SK-N-SH (cell line): Measurements from ENCODE around the gene ANKRD39. TPM values are rescaled to one million over a fixed set of nuclear protein-coding genes. Genes with fewer than 3 reads are reported as not detected.

Experiments
- CTCF ChIA-PET: fragments of 300-600, 350-600 bp; formaldehyde crosslinking; extraction: SDS; loops from one replicate; lab custom pipeline; 2021; lab: Yijun Ruan, JAX
- POLR2A ChIA-PET: fragments of 350-600 bp; sonication (Branson Sonifier 250); formaldehyde crosslinking; extraction: SDS; loops from one replicate; lab custom pipeline; 2020; ENCODE audit warnings: antibody characterized with exemption, inconsistent platforms; lab: Yijun Ruan, JAX
- DNase-seq: peaks from one replicate; pipeline ENCODE4 v3.0.0; 2012
- H2AFZ ChIP-seq: fragments of 200-600 bp; sonication (generic); 2 replicates; pipeline ENCODE4 v1.8.1; 2016; ENCODE audit warnings: antibody characterized with exemption, mild to moderate bottlenecking, low read depth
- H3F3A ChIP-seq: fragments of 200-600 bp; sonication (generic); replicated peaks from 2 replicates; pipeline ENCODE3; 2016; ENCODE audit warnings: antibody characterized with exemption, mild to moderate bottlenecking; ENCODE audit not compliant: insufficient read depth
- H3K27ac ChIP-seq, 2 experiments: fragments of 200-500 bp in 1 of 2; fragments of 200-600 bp in 1 of 2; sonication (Bioruptor generic) in 1 of 2; sonication (generic), shearing (Covaris generic) in 1 of 2; 2 replicates each; pipeline versions ENCODE4 v1.5.1 to v1.6.1; 2014 to 2016; ENCODE audit warnings: low read depth in 2 of 2, inconsistent platforms in 1 of 2, low read length in 1 of 2, mild to moderate bottlenecking in 1 of 2, mixed read lengths in 1 of 2
- H3K27me3 ChIP-seq: fragments of 200-600 bp; sonication (generic), shearing (Covaris generic); 2 replicates; pipeline ENCODE4 v1.6.1; 2016; ENCODE audit warnings: mixed run types; ENCODE audit not compliant: insufficient read depth
- H3K36me3 ChIP-seq, 2 experiments: fragments of 200-500 bp in 1 of 2; fragments of 200-600 bp in 1 of 2; sonication (Bioruptor generic) in 1 of 2; sonication (generic) in 1 of 2; replicated peaks in 1 of 2; 2 replicates each; pipeline versions ENCODE3 to v1.5.1; 2014 to 2016; ENCODE audit warnings: low read length in 1 of 2, mild to moderate bottlenecking in 1 of 2; ENCODE audit not compliant: insufficient read depth in 2 of 2, control insufficient read depth in 1 of 2
- H3K4me1 ChIP-seq, 2 experiments: fragments of 200-500 bp in 1 of 2; fragments of 200-600 bp in 1 of 2; sonication (Bioruptor generic) in 1 of 2; sonication (generic), shearing (Covaris generic) in 1 of 2; 2 replicates each; pipeline versions ENCODE4 v1.5.1 to v1.6.1; 2014 to 2016; ENCODE audit warnings: low read depth in 1 of 2, low read length in 1 of 2, mixed run types in 1 of 2; ENCODE audit not compliant: insufficient read depth in 2 of 2, control insufficient read depth in 1 of 2
- H3K4me2 ChIP-seq: fragments of 200-600 bp; sonication (generic), shearing (Covaris generic); 2 replicates; pipeline ENCODE4 v1.6.1; 2017; ENCODE audit warnings: mixed run types
- H3K4me3 ChIP-seq, 2 experiments: fragments of 200-500 bp in 1 of 2; fragments of 200-600 bp in 1 of 2; sonication (Bioruptor generic) in 1 of 2; sonication (generic), shearing (Covaris generic) in 1 of 2; 2 replicates each; pipeline versions ENCODE4 v1.5.1 to v1.8.1; 2014 to 2016; ENCODE audit warnings: low read depth in 2 of 2, inconsistent platforms in 1 of 2, low read length in 1 of 2, mild to moderate bottlenecking in 1 of 2, mixed read lengths in 1 of 2, moderate library complexity in 1 of 2
- H3K79me2 ChIP-seq: fragments of 200-600 bp; sonication (generic); 2 replicates; pipeline ENCODE4 v1.8.1; 2017; ENCODE audit warnings: mild to moderate bottlenecking; ENCODE audit not compliant: insufficient read depth
- H3K9ac ChIP-seq: fragments of 200-600 bp; sonication (generic); 2 replicates; pipeline ENCODE4 v1.6.1; 2017; ENCODE audit warnings: mixed run types
- H3K9me2 ChIP-seq: fragments of 200-600 bp; sonication (generic); 2 replicates; pipeline ENCODE4 v1.6.1; 2017; ENCODE audit warnings: mixed run types
- H3K9me3 ChIP-seq: fragments of 200-600 bp; sonication (generic); 2 replicates; pipeline ENCODE4 v1.6.1; 2017; ENCODE audit warnings: mixed run types, mild to moderate bottlenecking, moderate library complexity
- H4K20me1 ChIP-seq: fragments of 200-600 bp; sonication (generic); 2 replicates; pipeline ENCODE4 v1.6.1; 2017; ENCODE audit warnings: mild to moderate bottlenecking, mixed run types; ENCODE audit not compliant: insufficient read depth
- CTCF ChIP-seq: fragments of 200-600 bp; sonication (generic); IDR thresholded peaks from 2 replicates; pipeline ENCODE4 v1.6.1; 2017; ENCODE audit warnings: antibody characterized with exemption, mild to moderate bottlenecking, moderate library complexity
- EZH2phosphoT487 ChIP-seq: fragments of 200-600 bp; sonication (generic); IDR thresholded peaks from 2 replicates; pipeline ENCODE4 v1.6.1; 2017; ENCODE audit warnings: low read depth, mixed run types, mild to moderate bottlenecking, antibody characterized with exemption, moderate library complexity, borderline replicate concordance
- FOSL2 ChIP-seq: IDR thresholded peaks from 2 replicates; pipeline ENCODE4 v1.4.0; 2012; ENCODE audit warnings: low read depth, mild to moderate bottlenecking, moderate library complexity, borderline replicate concordance
- FOXJ3 ChIP-seq: sonication (generic); formaldehyde crosslinking; IDR thresholded peaks from 2 replicates; pipeline ENCODE4 v1.5.1; 2020; ENCODE audit warnings: mild to moderate bottlenecking, missing genetic modification reagents
- FOXM1 ChIP-seq: IDR thresholded peaks from 2 replicates; pipeline ENCODE4 v1.4.0; 2012; ENCODE audit warnings: low read depth, mild to moderate bottlenecking
- GATA2 ChIP-seq: sonication (generic); formaldehyde crosslinking; IDR thresholded peaks from 2 replicates; pipeline ENCODE4 v1.5.0; 2020; ENCODE audit warnings: mild to moderate bottlenecking, missing genetic modification reagents
- IRF3 ChIP-seq: fragments of 150-350 bp; IDR thresholded peaks from 2 replicates; pipeline ENCODE4 v1.6.1; 2016; ENCODE audit warnings: mild to moderate bottlenecking, low read depth, low read length
- NRF1 ChIP-seq: IDR thresholded peaks from 2 replicates; pipeline ENCODE4 v1.6.1; 2012; ENCODE audit warnings: low read depth, mild to moderate bottlenecking, low read length
- PBX3 ChIP-seq: IDR thresholded peaks from 2 replicates; pipeline ENCODE4; 2012
- POLR2AphosphoS5 ChIP-seq: IDR thresholded peaks from 2 replicates; pipeline ENCODE4 v1.6.1; 2012; ENCODE audit warnings: low read depth, low read length
- RCOR1 ChIP-seq: fragments of 150-350 bp; IDR thresholded peaks from 2 replicates; pipeline ENCODE4 v1.6.1; 2017; ENCODE audit warnings: antibody characterized with exemption, low read length
- RXRA ChIP-seq: IDR thresholded peaks from 2 replicates; pipeline ENCODE4 v1.4.0; 2012; ENCODE audit warnings: low read depth, mild to moderate bottlenecking, borderline replicate concordance
- TEAD4 ChIP-seq: IDR thresholded peaks from 2 replicates; pipeline ENCODE4 v1.4.0; 2012; ENCODE audit warnings: mild to moderate bottlenecking, borderline replicate concordance; ENCODE audit not compliant: insufficient read depth
- USF2 ChIP-seq: fragments of 150-350 bp; IDR thresholded peaks from 2 replicates; pipeline ENCODE4 v1.6.1; 2017; ENCODE audit warnings: antibody characterized with exemption, low read length, low read depth, borderline replicate concordance
- WGBS: methylation state at CpG from one replicate; pipeline ENCODE4 v1.1.6; 2017; ENCODE audit warnings: low lambda C conversion rate; 5-methylcytosine and 5-hydroxymethylcytosine counted together
- polyA plus RNA-seq, 3 experiments: library from polyadenylated mRNA; depleted of rRNA; stranded (reverse); fragments of >200 nt; gene quantifications; 2 replicates each; pipeline ENCODE4 v1.2.3, GENCODE V29; 2012

ANKRD39 gene
- polyA plus RNA-seq, 1 of the 3 experiments (the other 2 are of a cell fraction) = 11.8 TPM

- H3K79me2 ChIP-seq = no peaks in the 10 kb centered on the region
- POLR2A ChIA-PET = no interaction called here
- H3K27me3 ChIP-seq = no peaks in the 10 kb centered on the region
- 94% methylated on average over 8 of the region's 8 CpGs for WGBS
- no peak overlapping the region for H3K4me3 ChIP-seq
- no peak overlapping the region for H3K4me2 ChIP-seq
- no peaks in the 10 kb centered on the region for H3F3A ChIP-seq
- no peak overlapping the region; a peak in 1 of 4 replicates for H3K27ac ChIP-seq
- DNase-seq = no peak
- CTCF ChIA-PET = interaction anchor here (0.9 to 4.1 kb wide), 7 partner anchors 15 to 100 kb away, joined by 3 to 31 read pairs (median 12); partner anchors contain the start of genes ANKRD39 and CNNM3
- TF ChIP-seq CTCF = no peak
- no peak for TF ChIP-seq RXRA
- TF ChIP-seq USF2 = no peak
- no peak for TF ChIP-seq FOXJ3 (CRISPR knock-in tag)
- no peak for TF ChIP-seq RCOR1
- no peak for TF ChIP-seq GATA2 (CRISPR knock-in tag)
- TF ChIP-seq PBX3 = no peak
- no peak for TF ChIP-seq EZH2phosphoT487
- TF ChIP-seq NRF1 = no peak
- no peak for TF ChIP-seq FOXM1
- no peak for TF ChIP-seq IRF3
- TF ChIP-seq POLR2AphosphoS5 = no peak
- TF ChIP-seq TEAD4 = no peak
- no peak for TF ChIP-seq FOSL2
- H2AFZ ChIP-seq = no peak overlapping the region
- no peaks in the 10 kb centered on the region for H4K20me1 ChIP-seq
- H3K36me3 ChIP-seq = no peaks in the 10 kb centered on the region
- H3K4me1 ChIP-seq = peaks cover 0 to 12% of the 10 kb centered on the region in 2 experiments; a peak in 1 of 4 replicates
- no peaks in the 10 kb centered on the region for H3K9me3 ChIP-seq
- no peak overlapping the region for H3K9ac ChIP-seq
- H3K9me2 ChIP-seq = no peaks in the 10 kb centered on the region
Observed at GRCh38 chr2:96799623-96799935, 58.2 kb downstream of the ANKRD39 start.
